NCI-H345 (cell line): ENCODE data around the gene VEPH1.

ENCODE experiments used
- DNase-seq: peaks from one replicate; lab custom pipeline; 2025; lab: John Stamatoyannopoulos, UW

VEPH1 gene

DNA sequence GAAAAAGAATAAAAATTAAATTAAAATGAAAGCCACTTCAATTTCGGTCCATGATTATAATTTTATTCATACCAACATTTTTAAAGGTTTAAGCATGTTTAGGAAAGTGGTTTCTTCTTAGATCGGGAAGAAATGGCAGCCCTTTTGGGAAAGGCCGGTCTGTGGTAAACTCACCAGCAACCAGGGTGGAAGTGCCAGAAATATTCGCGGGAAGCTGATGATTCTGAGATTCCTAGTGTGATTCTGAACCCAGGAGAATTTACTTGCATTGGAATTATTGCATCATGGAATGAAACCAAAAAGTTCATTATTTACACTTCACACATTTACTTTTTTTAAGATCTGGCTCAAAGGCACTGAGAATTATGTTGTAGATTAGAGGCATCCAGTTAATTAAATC is 246.1 kb downstream of the VEPH1 start:
- DNase-seq = no peak

DNA sequence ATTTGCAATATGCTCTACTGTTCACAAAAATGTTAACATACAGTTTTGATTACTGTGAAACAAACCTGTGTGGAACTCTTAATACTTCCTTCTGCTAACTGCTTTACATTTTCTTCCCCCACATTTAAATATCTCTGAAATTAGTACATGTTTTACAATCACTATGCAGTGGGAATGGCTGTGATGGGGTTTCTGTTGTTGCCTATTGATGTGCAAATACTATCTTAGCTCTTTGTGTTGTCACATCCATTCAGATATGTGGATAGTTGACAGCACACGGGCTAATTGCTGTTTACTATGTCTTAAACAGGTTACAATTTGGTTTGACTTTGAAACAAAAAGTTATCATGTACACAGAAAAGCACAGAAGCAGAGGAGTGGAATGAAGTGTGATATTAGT is 247.4 kb downstream of the VEPH1 start:
- DNase-seq = no peak

DNA sequence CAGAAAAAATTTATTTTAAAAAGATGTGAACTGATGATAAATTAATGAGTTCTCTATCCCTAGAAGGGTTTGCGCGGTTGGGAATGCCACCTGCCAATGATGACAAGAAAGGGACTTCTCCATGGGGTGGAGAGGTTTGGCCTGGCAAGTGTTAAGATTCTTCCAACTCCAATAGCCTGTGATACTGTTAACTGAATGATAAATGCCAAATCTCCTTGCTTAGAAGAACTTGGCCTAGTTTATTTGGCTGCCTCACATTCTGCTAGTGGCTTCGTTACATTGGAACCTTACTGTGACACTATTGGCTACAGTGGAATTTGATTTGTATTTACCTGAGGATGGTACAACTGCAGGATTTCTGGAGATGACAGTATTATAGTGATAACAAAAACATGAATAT is 251.5 kb downstream of the VEPH1 start:
- DNase-seq = no peak

DNA sequence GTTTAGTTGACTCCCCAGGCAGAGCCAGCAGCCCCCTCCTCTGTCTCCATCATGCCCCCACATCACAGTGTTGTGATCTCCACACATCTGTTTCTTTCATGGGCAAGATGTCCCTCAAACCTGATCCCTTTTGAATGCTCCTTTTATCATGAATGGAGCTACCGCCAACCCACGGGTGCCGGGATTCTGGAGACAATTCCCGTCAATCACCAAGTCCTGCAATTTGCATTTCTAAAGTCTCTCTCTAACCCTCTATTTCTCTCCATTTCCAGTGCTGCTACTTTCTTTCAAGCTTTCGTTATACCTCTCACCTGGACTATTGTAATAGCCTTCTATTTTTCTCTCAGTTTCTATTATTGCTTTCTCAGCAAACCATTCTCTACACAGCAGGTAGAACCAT is 253.6 kb downstream of the VEPH1 start:
- no peak for DNase-seq

DNA sequence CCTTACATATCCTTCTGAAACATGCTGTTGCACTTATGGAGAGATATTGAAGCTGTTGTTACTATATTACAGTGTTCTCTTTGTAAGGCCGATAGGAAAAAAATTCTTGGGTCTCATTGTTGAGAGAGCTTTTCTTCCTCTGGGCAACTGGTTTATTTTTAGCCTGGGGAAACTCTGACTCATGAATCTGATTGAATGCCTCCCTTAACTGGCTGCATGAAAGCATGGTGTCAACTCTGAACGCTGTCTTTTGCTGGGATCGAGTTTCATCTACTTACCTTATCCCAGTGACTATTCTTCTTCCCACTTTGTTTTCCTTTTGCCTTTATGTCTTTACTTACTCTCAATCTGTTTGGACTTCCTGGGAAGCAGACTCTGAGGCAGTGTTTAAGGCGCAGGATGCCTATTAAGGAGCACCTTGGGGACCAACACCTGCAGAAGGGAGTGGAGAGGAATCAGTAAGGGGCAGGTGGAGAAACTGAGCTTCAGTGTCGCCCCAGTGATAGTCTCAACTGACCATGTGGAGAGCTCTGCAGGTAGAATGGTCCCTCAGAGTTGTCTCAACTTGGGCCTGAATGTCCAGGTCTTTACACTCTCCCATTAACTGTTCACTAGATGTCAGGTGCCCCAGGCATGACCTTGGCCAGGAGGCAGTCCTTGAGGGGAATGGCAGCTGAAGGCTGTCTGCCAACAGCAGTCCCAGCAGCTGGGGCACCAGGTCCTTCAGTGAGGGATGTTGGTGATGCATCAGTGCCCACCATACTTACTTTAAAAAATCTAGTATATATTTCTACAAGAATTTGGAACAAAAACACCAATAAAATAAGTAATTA is 254.4 kb downstream of the VEPH1 start:
- DNase-seq = peak; percentile 22

DNA sequence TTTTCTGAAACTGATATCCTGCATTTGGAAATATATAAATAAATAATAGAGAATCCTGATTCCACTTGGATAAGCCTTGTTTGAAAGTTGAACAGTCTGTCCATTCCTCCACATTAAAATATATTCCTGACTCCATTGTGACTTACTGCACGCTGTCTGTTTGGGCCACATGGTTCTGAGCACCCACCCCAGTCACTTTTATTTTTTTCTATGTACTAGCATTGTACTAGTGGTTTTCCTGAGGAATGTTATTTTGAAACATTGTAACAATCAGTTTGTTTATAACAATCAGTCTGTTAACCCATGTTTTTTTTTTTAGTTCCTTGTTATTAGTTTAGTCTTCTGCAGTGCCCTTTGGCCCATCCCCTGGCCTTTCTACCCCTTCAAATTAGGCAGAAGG is 255.8 kb downstream of the VEPH1 start:
- no peak for DNase-seq

DNA sequence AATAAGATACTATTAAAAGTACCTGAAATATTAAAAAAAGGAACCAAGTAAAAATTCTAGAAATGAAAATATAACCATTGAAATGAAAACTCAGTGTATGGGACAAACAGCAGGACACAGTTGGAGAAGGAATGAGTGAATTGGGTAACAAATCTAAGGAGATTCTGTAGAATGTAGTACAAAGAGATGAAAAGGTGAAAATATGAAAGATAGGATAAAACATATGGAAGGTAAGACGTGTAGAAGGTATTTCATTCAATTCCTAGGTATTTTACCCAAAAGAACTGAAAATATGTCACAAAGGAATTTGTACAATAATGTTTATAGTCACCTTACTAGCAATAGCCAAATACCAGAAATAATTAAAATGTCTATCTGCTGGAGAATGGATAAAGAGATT is 260.4 kb downstream of the VEPH1 start:
- no peak for DNase-seq

DNA sequence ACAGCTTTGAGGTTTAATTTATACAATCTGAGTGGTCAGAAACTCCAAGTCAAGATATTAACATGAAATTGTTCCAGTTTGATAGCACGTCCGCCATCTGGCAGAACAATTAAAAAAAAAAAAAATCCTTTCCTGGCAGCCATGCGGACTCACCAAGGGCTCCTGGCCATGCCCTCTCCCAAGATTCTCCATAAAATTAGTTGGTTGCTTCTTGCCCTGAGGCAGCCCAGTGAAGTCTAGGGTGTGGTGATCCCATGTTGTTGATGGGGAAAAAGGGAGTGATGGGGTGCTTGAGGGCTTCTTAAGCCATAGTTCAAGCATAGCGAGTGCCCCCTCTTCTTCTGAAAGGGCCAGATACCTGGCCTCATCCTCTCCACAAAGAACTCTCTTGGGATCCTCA is 261.6 kb downstream of the VEPH1 start:
- no peak for DNase-seq

DNA sequence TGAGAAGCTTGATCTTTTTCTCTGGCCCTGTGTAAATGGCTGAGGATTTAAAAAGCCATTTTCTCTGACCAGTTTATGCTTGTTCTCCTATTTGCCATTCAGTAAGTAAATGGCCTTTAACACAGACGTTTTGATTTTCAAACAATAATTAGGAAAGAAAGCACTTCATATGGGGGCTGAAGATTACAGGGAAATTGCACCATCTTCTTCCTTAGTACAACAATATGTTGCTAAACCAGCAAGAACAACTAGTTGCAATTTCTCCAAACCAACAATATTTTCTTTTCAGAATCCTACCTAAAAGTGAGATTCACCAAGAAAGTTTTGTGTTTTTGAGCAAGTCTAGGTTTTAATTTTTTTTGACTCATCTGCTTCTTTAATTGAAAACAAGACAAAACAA is 262.8 kb downstream of the VEPH1 start:
- DNase-seq = no peak

DNA sequence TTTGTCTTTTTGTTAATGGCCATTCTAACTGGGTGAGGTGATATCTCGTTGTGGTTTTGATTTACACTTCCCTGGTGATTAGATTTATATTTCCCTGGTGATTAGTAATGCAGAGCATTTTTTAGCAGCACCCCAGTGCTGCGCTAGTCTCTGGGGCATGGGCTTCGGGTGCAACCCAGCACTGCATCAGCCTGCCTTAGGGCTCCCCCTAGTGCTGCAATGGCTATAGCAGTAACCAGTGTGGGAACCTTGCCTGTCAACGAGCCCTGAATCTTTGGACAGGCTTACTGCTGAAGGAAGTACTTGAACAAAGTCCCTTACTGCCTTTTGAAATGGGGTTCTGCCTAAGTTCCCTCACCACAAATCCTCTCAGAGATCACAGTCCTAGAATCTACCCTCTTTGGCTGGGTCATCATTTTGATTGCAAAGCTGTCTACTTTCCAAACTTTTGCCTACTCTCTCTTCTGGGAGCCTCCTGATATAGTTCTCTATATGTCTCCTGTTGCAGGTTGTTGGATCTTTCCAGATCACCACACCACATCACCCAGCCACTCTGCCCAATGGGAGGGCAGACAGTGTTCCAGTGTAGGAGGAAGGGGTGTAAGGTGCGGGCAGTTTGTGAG is 264.0 kb downstream of the VEPH1 start:
- DNase-seq = peak; percentile 17

DNA sequence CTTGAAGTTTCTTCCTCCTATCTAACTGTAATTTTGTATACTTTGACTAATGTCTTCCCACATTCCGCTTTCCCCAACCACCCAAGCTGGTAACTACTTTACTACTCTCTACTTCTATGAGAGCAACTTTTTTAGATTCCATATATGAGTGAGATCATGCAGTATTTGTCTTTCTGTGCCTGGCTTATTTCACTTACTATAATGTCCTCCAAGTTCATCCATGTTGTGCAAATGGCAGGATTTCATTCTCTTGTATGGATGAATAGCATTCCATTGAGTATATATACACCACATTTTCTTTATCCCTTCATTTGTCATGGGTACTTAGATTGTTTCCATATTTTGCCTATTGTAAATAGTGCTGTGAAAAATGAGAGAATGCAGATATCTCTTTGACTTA is 264.8 kb downstream of the VEPH1 start:
- DNase-seq = no peak

DNA sequence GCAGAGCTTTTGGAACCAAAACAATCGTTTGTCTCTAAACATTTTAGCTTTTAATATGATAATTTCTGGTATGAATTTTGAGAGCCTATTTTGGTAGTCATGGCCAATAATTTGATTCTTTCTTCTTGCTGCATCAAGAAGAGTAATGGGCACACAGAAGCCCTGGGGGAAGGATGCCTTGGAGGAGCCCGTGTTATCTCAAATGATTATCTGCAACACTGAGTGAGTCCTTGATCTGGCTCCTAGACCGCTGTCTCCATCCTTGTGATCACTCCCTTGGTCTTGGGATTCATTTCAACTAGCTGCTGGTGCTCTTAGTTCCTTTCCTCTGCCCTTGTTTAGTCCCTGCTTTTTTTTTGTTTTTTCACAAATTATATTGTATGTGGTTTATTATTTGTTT is 265.3 kb downstream of the VEPH1 start:
- DNase-seq = no peak

DNA sequence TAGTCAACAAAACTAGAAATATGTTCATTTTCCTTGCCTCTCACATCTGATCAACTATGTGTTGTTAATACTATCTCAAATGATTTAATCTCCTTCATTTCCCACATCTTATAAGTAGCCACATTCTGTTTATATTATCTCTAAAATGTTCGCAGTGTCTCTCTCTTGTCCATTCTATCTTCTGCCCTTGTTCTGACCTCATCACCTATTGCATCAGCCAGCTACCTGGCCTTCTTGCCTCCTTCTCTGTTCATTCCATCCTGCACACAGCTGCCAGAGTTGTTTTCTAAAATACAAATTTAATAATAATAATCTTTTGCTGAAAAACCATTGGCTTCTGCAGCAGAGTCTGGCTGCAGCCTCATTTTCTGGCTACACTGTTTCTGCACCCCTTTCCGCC is 267.9 kb downstream of the VEPH1 start:
- DNase-seq = no peak

DNA sequence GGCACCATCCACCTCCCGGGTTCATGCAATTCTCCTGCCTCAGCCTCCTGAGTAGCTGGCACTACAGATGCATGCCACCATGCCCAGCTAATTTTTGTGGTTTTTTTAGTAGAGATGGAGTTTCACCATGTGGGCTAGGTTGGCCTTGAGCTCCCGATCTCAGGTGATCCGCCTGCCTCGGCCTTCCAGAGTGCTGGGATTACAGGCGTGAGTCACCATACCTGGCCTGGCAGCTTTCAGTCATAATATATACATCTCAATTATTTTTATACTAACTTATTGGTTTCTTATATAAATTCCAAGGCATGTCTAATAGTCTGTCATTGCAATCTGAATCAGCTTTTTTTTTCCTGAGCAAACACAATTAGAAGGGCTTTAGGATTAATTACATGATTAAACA is 269.3 kb downstream of the VEPH1 start:
- DNase-seq = no peak

DNA sequence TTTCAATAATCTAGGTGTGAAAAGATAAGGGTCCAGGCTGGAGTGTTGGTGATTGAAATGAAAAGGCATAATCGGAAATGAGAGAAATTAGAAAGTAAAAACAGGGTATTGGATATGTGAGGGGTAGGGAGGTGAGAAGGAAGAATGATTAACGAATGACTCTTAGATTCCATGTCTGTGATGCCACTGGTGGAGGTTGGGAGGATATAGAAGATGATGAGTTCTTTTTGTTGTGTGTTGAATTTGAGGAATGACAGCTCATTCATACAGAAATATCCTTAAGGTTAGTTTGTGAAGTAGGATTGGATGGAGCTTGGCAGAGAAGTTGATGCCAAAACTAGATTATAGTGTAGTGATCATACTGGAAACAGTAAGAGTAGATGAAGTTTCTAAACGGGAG is 271.1 kb downstream of the VEPH1 start:
- no peak for DNase-seq

DNA sequence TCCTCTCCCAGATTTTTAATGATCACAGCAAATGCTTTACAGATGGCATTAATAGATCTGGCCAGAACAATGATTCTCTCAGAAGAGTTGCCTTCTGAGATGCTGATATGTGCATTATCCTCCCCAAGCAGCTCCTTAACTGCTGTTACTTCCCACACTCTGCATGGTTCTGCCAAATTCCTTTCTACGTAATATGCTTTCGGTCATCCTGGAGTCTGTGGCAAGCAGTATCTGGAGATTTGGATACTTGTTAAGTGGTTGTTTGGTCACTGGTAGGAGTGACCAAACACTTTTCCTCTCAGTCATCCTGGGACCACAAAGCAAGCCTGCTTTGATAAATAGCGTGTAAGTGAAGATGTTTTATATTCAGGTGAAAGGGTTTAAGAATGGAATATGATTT is 272.1 kb downstream of the VEPH1 start:
- no peak for DNase-seq

DNA sequence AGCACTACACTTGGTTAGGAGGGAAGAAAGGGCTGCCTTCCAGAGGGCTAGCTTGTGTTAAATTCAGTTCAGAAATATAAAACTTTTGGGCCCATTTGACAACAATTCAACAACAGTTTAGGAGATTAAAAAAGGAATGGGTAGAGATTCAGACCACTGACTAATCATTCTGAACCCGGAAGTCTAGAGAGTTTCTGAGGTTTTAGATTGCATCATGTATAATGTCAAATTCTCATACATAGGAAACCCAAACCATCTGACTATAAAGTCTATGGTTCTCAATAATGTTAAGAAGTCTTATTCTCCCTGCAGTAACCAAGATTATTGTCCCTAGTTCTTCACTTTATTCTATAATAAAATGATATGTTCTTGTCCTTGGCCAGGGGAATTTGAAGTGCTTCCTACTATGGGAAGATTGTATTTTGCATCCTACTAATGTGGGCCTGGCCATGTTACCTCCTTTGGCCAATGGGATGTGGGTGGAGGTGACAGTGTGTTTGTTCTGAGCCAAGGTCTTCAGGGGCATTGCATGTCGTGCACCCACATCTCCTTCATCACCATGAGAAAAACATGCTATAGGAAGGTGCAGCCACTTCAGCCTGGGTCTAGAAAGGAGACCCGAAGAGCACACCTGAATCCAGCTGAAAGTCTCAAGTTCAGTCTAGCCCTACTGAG is 276.9 kb downstream of the VEPH1 start:
- DNase-seq = no peak

DNA sequence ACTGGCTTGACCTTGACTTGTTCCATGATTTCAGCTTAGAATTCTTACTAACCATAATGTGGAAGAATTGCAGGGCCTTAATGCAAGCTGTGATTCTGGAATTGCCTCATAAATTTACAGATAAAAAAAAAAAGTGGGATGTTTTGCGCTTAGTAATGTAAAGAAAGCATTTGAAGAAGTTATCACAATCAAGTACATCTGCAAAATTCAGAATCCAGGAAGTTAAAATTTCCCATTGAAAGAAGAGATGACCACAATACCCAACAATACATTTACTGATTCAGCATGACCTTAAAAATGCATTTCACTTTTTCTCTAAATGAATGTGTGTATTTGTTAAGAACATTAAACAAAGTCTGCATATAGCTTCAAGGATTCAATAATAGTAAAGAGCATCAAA is 278.2 kb downstream of the VEPH1 start:
- no peak for DNase-seq

DNA sequence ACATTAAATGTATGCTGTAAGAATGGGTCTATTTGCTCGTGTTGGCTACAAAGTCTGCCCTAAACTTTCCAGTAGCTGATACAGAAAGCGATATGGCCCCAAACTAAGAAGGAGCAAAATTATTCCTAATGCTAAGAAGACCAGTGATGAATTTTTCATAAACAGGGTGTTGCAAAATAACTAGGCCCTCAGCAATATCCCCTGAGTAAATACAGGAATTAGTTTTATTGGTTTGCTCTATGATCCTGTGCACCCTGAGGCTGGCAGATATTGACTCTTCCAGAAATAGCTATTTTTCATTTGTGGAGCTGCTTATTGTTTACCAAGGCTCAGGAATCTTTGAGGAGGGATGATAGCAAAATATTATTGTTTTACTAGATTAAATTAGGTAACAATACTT is 282.3 kb downstream of the VEPH1 start:
- DNase-seq = no peak

DNA sequence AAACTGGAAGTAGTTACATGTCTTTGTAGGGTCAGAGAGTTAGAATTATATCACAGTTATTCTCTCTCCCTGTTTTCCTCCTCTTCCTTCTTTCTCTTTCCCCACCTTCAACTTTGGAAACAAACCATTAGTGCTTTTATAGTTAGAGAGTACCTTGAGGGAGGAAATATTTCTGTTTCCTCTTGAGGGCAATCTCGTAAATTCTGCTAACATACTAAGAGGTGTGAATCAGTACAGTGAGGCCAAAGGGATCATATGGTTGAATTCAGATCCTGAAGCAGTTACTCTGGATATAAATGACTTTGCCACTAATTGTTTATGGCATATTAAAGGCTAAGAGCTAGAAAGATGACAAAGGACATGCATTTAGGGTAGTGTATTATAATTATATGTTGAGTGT is 283.0 kb downstream of the VEPH1 start:
- no peak for DNase-seq

DNA sequence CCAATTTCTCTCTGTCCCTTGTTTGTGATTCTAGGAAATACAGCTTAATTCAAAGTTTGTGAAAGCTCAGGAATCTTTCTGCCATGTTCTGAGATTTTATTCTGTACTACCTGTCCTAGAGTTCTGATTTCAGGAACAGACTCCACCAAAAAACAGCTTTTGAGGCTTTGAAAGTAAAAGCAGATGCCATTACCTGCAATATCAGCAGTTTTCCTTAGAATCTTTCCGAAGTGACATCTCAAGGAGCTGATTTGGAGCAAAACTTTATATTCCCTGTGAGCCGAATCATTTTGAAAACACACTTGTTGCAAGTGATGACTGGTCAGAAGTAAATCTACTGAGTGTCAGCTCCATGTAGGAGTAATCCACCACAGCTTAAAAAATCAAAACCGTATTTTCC is 284.0 kb downstream of the VEPH1 start:
- DNase-seq = no peak
